GM10847 (cell line): ENCODE data around the gene SRPX.

Experiments
- POLR2A ChIP-seq: IDR thresholded peaks from 2 replicates; pipeline ENCODE4 v1.6.1; 2011; ENCODE audit not compliant: insufficient read length; ENCODE audit errors: extremely low read depth

The SRPX gene

GRCh38 chrX:38111196-38111595 lies 109.5 kb downstream of the SRPX start:
- no peak for TF ChIP-seq POLR2A

- no peak for TF ChIP-seq POLR2A
Measured at GRCh38 chrX:38110231-38110630, 110.4 kb downstream of the SRPX start.

- TF ChIP-seq POLR2A: no peak
Measured at GRCh38 chrX:38109042-38109898, 111.4 kb downstream of the SRPX start.

GRCh38 chrX:38108364-38108763 lies 112.3 kb downstream of the SRPX start:
- TF ChIP-seq POLR2A: no peak

- no peak for TF ChIP-seq POLR2A
Measured at GRCh38 chrX:38106991-38107655, 113.5 kb downstream of the SRPX start.

- no peak for TF ChIP-seq POLR2A
Measured at GRCh38 chrX:38105216-38105725, 115.4 kb downstream of the SRPX start.

GRCh38 chrX:38103857-38104812 lies 116.5 kb downstream of the SRPX start:
- no peak for TF ChIP-seq POLR2A

- no peak for TF ChIP-seq POLR2A
Measured at GRCh38 chrX:38102875-38103274, 117.8 kb downstream of the SRPX start.

GRCh38 chrX:38102240-38102639 lies 118.4 kb downstream of the SRPX start:
- no peak for TF ChIP-seq POLR2A

GRCh38 chrX:38099688-38100087 lies 121.0 kb downstream of the SRPX start:
- no peak for TF ChIP-seq POLR2A
